ENCODE results near the gene HSP90AB1.

DNA sequence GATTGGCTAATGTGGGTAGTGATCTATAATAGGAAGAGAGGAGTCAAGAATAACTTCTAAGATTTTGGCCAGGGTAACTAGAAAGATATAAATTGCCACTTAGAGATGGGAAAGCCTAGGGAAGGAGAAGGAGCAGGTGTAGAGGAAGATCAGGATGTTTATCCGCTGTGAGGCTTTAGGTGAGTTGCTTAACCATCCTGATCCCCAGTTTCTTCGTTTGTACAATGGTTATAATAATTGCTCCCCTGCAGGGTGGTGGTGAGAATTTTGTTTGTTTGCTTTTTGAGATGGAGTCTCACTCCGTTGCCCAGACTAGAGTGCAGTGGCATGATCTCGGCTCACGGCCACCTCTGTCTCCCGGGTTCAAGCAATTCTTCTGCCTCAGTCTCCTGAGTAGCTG is 32.6 kb upstream of the HSP90AB1 start:
- TF ChIP-seq, protein P1, sequence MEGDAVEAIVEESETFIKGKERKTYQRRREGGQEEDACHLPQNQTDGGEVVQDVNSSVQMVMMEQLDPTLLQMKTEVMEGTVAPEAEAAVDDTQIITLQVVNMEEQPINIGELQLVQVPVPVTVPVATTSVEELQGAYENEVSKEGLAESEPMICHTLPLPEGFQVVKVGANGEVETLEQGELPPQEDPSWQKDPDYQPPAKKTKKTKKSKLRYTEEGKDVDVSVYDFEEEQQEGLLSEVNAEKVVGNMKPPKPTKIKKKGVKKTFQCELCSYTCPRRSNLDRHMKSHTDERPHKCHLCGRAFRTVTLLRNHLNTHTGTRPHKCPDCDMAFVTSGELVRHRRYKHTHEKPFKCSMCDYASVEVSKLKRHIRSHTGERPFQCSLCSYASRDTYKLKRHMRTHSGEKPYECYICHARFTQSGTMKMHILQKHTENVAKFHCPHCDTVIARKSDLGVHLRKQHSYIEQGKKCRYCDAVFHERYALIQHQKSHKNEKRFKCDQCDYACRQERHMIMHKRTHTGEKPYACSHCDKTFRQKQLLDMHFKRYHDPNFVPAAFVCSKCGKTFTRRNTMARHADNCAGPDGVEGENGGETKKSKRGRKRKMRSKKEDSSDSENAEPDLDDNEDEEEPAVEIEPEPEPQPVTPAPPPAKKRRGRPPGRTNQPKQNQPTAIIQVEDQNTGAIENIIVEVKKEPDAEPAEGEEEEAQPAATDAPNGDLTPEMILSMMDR (IDR thresholded peaks at IDR 0.05; ENCODE audit: poor library complexity, severe bottlenecking) = no peak
- TF ChIP-seq TAF1 (IDR thresholded peaks at IDR 0.05; ENCODE audit: low read depth) (no peak), POLR2AphosphoS5 (IDR thresholded peaks at IDR 0.05) (no peak), EZH2 (IDR thresholded peaks at IDR 0.05; ENCODE audit: borderline replicate concordance, insufficient read depth, low read length, poor library complexity, severe bottlenecking) (no peak)

All from neural cell (in vitro differentiated cells).